CD4-positive, alpha-beta T cell treated with Interferon alpha-2 for 1 hour (primary cell): ENCODE data around the gene LMCD1.

ENCODE experiments used
- DNase-seq, 2 donors: peaks; one replicate each; pipeline ENCODE4 v3.0.0-alpha.2; 2020 to 2022

The LMCD1 gene

DNA sequence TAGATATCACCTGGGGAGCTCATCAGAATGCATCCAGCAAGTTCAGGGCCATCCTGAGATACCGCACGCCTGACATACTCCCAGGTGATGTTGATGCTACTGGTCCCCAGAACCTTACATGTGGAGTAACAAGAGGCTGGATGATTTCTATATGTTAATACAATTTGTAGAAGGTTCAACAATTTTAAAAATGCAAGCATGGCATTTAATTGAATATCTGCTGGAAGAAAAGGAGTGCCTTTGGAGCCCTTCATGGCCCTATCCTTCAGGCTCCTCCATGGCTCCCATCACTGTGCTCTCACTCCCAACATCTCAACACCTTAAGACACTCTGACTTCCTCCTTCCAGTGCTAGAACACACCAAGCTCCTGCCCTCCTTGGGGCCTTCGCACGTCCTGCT is 36.6 kb downstream of the LMCD1 start:
- no peak for DNase-seq

DNA sequence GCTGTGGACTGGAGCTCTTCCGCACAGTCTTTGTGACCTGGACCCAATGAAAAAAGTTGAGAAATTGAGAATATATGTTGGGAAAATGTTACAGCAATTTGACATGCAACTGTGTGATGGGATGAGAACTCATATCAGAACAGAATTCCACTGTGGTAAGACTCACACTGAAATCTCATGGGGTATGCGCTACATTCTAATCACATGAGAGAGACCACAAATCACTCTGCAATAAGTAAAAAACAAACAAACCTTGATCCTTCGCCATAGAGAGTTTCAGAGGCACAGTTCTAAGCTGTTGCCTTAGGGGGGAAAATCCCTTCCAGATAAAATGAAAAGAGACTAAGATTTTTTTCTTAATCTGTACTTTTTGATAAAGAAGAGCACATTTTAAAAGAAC is 37.3 kb downstream of the LMCD1 start:
- no peak for DNase-seq

DNA sequence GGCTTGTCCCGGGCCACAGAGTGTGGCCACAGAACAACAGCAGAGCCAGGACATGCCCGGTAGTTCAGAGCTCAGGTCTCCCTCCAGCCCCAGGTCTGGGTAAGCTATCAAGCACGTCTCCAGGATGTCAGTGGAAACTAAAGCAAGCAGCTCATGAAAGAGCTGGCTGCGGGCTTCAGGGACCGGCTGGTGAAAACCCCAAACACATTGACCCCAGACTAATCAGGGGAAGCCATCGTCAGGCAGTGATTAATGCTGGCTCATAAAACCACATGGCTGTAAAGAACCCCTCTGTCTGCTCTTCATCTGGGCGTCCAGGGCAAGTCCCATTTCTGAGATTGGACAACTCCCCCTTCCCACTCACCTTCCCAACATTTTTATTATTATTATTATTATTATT is 37.8 kb downstream of the LMCD1 start:
- no peak for DNase-seq

DNA sequence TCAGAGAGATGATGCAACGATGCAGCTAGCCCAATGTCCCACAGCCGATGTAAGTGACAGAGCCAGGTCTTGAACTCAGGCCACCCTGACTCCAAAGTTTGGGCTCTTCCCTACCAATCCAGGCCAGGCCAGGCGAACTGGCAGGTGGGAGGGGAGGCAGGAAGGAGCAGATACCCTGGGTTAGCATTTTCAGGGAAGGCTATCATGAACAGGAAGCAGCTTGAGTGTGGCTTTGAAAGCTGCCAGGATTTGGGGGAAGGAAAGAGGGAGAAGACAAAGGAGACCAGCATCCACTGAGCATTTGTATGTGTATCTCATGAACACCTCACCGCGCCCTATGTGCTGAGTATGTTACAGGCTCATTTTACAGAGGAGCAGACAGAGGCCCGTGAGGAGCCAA is 38.8 kb downstream of the LMCD1 start:
- DNase-seq: no peak

DNA sequence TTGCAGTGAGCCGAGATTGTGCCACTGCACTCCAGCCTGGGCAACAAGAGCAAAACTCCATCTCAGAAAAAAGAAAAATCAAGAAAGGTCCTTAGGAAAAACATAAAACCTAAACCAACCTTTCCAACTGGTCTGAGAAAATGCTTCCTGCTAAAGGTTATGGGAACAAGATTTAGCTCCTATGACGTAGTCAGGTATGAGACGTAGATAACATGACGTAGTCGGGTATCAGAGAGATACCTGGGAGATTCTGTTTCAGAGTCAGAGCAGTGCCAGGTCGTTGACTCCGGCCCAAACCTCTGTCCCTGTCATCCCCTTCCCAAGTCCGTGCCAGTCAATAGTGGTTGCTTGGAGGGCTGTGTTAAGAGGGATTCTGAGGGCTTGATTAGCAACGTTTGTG is 39.9 kb downstream of the LMCD1 start:
- no peak for DNase-seq

DNA sequence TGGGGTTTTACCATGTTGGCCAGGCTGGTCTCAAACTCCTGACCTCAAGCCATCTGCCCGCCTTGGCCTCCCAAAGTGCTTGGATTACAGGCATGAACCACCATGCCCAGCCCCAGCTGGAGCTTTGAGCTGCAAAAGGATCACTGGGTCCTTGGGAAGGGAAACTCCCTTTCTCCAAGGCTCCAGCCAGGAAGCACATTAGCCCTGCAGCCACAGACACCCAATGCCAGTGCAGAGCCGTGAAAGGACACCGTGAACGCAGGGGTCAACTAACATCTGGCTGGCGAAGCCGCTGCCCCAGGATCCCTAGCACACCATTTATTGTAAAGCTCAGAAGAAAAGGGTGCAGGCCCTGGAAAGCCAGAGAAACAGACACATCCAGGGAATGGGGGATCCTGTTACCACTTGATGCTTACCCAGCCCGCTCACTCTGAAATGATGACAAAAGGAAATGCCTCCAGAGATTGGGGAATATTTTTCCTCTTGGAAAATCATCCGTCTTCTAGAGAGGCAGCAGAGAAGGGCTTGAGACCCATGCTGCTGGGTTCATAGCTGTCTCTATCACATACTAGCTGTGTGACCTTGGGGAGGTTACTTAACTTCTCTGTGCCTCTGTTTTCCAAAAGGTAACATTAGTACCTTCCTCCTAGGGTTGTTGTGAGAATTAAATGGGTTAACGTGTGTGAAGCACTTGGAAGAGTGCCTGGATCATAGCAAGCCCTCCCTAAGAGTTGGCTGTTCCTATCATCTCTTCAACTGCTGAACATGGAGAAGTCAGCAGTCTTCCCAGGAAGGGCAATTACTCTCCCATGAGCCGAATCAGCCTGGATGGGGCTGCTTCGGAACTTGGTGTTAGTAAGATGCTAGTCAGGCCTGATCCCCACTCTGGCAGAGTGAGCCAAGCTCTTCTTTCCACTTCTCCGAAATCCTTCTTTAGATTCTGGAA is 40.8 kb downstream of the LMCD1 start:
- DNase-seq: no peak

DNA sequence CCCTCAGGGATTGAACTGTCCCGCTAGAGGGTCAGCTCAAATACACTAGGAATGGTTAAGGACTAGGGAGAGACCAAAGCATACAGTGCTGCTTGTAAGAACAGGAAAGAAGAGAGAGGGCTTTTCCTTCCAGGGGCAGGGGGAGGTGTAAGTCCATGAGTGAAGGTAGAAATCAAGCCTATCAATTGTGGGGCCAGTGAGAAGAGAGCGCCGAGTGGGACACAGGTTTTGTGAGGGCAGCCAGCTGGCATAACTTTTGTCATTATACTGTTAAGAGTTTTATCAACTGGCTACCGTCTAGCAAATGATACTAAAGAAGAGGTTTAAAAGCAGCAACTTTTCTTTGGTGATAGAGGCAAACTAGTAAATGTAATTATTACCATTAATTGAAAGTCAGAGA is 45.0 kb downstream of the LMCD1 start:
- no peak for DNase-seq

DNA sequence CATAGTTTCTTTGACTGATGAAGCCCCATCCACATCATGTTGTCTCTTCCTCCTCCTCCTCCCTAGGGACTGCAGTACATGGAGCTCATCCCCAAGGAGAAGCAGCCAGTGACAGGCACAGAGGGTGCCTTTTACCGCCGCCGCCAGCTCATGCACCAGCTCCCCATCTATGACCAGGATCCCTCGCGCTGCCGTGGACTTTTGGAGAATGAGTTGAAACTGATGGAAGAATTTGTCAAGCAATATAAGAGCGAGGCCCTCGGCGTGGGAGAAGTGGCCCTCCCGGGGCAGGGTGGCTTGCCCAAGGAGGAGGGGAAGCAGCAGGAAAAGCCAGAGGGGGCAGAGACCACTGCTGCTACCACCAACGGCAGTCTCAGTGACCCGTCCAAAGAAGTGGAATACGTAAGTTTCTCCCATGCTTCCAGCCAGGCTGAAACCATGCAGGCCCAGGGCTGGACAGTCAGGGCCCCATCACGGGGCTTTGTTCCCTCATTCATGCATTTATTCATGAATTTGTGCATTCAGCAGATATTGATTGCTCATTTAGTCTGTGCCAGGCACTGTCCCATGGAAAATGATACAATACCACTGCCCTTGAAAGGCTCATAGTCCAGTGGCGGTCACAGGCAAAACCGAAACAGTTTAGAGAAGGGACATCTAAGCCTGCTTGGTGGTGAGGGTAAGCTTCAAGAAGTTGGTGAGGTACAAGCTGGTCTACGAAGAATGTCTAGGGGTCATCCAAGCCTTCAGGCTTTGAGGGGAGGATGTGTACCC is 47.1 kb downstream of the LMCD1 start:
- DNase-seq: no peak

DNA sequence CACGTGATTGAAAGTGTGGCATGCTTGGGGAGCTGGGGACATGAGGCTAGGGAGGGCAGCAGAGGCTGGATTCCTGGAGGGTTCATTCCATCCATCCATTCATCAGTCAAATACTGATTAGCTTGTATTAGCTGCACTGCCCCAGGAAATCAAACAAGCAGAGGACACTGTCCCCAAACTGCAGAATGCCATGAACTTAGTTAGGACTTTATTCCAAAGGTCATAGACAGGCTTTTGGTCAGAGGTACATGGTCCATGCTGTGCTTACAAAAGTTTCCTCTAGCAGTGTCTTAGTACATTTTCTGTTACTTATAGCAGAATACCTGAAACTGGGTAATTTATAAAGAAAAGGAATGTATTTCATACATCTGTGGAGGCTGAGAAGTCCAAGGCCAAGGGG is 47.7 kb downstream of the LMCD1 start:
- no peak for DNase-seq

DNA sequence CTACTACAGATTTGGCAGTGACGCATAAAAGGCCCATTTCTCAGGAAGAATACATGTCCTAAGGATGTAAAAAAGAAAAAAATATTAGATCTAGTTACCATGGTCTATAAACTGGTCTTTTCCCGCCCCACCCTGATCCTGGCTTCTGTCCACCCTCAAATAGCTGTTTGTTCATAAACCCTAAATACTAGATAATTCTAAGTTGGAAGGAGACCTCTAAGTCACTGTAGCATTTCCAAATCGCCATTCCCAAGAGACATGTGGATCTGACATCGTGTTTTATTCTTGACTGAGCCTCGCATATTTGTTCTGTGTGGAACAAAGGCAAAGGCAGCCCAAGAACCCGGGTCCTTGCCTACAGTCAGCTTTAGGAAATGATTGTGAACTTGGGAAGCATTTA is 49.0 kb downstream of the LMCD1 start:
- no peak for DNase-seq

DNA sequence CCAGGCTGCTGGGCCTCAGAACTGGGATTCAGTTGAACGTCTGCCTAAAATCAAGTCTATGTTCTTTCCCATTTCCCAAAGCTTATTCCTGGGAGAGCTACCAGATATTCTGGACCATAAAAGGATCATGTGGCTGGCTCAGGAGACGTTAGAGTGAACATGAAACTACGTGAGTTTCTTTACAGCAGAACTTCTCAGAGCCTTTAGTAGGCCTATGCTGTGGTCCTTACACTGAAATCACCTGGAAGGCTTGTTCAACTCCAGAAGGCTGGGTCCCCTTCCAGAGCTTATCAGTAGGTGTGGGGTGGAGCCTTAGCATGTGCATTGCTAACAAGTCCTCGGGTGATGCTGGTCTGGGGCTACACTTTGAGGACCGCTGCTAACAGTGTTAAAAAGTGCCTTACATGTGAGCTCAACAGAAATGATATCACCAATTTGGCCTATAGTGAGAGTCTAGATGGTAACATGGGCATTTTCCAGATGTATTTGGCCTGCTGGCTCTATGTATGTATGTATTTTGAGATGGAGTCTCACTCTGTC is 50.7 kb downstream of the LMCD1 start:
- DNase-seq: no peak

DNA sequence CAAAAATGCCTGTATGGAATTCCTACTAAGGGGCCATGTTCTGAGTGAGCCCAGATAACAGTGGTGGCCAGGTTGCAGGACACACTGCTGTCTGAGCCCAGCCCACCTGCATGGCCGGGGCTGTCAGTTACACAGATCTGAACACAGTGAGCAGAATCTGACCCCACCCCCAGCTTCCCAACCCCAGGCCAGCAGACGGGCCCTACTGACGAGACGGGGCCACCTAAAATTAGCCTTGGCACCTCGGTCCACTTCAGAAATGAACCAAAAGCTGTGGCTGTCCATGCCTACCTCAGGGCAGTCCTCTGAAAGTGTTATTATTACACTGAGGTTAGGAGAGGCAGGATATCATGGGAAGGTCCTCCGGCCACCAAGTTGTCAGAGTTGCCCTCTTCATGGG is 51.8 kb downstream of the LMCD1 start:
- no peak for DNase-seq

DNA sequence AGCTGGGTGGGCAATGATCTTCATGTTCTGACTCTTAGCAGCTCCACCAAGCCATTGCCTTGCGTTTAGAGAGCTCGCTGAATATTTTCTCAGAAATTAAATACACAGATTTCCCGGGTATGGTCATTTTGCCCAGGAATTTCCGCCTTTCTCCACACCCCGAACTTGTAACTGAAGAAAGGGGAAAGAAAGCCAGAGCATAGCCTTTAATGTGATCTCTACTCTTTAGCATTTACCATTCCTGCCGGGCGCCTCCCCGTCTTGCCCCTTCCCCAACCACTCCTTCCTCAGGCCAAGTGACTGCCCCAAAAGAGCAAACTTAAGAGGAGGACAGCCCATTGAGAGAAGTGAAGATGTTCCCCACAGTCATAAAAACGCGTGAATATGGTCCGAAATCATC is 53.1 kb downstream of the LMCD1 start:
- no peak for DNase-seq

DNA sequence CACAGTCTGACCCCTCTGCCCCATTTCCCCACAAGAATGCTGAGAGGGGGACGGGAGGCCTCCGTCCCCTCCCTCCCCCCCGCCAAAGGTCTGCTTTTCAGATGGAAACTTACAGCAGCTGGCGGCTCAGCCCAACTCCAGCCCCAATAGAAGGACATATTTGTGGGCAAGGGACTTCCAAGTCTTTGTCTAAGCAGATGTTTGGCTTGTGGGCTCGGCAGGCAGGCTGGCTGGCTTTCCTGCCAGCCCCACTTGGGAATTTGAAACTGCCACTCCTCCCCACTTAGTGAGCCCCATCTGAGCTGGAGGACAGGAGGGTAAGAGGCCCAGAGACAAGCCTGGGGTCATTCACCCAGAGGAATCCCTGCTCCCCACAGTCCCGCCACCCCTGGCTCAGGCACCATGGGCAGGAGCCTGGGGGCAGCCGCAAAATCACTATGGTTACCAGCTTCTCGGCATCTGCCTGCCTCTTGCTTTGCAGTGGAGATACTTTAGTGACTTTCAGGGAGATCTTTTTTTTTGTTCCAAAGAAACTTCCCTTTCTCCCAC is 53.6 kb downstream of the LMCD1 start:
- no peak for DNase-seq

DNA sequence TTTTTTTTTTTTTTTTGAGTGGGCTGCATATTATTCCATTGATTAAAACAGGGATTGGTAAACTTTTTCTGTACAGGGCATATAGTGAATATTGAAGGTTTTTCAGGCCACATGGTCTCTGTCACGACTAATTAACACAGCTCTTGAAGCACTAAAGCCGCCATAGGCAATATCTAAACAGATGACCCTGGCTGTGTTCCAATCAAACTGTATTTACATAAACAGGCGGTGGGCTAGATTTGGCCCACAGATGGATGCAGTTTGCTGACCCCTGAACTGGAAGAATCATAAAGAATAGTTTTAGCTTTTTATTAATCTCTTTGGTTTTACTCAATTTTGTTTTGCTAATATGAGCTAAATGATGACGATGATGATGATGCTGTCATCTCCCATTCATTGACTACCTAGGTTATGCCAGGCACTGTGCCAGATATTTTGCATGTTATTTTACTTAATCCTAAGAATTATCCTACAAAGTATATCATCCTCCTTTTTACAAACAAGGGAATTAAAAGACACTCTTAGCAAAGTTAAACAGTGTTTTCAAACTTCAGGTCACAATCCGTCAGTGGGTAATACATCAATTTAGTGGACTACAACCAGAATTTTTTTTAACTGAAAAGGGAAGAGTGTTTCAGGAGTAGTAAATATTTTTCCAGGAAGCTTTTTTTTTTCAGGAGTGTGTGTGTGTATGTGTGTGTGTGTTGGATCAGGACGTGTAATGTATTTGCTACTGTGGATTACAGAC is 54.3 kb downstream of the LMCD1 start:
- no peak for DNase-seq

DNA sequence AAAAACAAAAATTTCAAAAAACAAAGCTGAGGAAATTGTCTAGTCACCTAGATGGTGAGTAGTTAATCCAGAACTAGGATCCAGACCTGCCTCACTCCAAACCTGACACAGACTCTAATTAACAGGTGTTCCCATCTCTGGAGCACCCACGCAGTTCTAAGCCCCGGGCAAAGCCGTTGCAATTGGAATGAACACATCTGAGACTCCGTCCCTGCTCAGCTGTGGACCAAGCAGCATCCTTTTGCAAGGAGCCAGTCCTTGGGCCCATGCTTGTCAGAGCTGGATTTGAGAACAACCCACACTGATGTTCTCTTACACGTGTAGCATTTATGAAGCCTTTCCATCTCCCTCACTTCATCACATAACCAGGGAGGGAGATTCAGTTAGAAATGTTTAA is 54.8 kb downstream of the LMCD1 start:
- DNase-seq: no peak

DNA sequence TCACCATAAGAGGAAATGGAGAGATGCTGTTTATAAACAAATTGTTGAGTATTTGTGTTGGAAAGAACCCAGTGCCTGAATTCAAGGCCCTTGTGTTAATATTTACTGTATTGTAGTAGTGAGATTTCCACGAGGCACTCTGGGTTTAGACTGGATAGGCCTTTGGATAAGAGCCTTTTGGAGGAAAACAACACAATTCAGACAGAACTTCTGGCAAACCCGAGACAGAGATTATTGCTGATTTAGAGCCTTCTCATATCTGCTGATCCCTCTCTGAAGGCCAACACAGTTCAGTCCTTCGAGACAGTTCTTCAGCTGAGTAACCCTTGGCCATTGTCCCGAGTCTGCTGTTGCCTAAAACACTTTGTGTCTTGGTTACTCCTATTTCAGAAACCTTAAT is 55.7 kb downstream of the LMCD1 start:
- DNase-seq: no peak

DNA sequence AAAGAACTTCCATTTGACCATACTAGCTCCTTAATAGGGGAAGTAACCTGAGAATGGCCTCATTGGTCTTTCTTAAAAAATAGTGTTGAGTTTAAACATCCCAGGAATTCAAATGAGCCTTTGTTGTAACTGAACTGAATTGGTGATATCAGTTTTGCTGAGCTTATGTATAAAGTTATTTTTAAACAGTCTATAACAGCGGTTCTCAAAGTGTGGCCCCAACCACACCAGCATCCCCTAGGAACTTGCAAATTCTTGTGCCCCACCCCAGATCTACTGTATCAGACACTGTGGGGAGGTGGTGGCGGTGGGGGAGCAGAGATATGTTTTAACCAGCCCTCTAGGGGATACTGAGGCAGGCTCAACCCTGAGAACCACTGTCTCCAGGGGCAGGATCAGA is 57.0 kb downstream of the LMCD1 start:
- DNase-seq: no peak

DNA sequence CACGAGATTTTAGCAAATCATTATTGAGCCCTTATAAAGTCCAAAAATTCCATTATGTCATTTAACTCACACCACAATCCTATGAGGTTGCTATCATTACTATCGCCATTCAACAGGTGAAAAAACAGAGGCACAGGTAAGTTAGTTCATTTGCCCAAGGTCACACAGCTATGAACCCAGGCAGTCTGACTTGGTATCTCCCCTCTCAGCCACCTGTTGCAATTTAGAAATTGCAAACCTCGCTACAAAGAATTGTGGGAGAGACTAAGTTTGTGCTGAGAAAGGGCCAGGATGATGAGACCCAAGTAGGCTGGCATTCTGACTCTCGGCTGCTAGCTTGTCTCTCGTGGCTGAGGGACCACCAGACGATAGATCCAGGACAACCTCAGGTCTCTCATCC is 57.7 kb downstream of the LMCD1 start:
- DNase-seq: no peak

DNA sequence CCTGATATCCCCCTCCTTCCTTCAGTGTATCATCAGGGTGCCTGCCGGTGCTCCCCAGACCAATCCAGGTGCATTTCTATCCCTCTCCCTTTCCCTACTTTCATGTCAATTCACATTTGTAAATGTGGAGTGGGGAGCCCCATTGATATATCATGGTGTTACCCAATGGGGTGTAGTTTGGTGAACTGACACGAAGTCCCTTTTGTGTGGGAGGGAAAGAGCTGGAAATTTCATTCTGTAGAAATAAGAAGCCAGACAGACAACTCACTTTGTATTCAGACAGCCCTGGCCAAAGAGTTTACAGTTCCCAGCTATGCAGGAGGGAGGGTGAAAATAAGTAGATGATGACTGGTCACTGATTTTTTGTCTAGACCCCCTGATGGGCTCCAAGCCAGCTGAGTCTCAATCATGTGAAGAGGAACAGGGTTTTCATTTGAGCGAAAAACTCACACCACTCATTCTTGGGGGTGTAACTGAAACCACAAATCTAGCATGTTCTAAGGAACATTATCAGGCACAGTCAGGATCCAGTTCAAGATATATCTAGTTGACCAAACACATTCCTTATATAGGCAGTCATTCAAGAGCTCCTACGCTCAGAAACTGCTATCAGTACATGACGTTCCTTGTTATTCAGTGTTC is 58.9 kb downstream of the LMCD1 start:
- no peak for DNase-seq

DNA sequence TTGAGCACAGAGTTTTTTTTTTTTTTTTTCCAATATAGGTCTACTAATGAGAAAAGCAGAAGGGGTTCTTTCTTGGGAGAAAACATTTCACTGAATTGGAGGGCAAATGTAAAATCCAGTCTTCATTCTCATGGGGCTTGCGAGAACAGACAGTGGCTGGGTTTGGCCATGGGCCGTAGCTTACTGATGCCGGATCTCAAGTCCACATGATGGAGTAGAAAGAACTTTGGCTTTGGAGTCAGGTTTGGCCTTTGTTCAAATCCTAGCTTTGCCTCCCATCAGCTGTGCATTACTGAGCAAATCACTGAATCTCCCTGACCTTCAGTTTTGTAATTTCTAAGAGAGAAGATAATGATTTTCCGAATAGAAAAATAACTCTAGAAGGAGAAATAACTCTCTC is 59.7 kb downstream of the LMCD1 start:
- DNase-seq: no peak

DNA sequence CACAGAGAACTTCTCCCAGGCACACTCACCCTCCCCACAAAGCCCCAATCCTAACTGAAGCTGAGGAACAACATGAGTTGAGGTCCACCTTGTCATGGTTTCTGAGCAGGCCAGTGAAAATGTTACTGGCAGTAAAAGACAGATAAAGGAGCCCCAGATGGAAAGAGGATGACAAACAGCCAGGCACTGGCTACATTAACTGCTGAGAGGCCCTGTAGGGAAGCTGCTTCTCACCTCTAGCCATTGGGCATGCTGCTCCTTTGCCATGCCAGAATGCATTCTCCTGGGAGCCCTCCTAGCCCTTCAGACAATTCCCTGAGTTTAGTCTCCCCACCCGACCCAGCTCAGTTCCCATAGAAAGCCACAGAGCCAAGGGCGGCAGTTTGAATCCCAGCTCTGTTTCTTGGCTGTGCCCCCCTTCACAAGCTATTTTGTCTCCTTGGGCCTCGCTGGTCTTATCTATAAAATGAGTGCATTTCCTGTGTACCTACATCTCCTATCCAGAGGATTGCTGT is 60.5 kb downstream of the LMCD1 start:
- DNase-seq: no peak
